Ramos (cell line): ENCODE measurements around the gene DGKI.

Experiments used
- in situ Hi-C: fragments of 300-500 bp; cut with MboI; formaldehyde crosslinking; loops from one replicate; pipeline ENCODE4 v1.14.3; 2022; ENCODE audit warnings: low sequenced_read_pairs; ENCODE audit not compliant: unreplicated experiment

Gene DGKI

DNA sequence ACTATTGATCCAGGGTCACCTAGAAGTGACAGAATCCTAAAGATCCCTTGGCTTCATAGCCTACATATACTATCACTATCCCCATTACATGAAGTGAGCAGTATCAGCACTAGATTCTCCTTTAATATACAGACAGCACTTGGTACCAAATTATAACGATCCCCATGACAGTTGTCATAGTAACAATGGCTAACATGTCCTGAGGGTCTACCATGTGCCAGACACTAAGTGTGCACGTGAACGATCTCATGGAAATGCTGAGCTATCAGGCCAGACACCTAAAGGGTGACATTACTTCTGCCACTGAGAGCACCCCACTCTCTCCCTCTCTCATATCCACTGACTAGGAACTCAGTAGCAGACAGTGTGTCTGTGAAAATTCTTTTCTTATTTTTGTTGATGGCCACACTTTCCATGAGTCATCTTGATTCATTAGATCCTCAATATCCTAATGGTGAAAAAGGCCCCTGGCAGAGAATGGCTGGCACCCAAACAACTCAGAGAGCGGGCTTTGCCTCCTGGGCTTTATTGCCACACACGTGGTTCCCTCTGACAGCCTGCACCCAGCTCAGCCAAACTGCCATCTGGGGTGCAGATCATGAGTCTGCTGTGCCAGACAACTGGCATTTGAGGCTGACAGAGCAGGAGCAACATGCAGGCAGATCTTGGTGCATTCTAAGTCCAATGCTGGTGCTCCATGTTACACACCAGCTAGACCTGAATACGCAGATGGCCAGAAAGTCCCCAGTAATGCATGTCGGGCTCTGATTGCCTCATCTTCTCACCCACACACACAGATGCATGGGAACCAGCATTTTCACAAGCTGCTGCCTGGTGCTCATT lies 176.3 kb downstream of the DGKI start:
- in situ Hi-C loops: no loop called here

DNA sequence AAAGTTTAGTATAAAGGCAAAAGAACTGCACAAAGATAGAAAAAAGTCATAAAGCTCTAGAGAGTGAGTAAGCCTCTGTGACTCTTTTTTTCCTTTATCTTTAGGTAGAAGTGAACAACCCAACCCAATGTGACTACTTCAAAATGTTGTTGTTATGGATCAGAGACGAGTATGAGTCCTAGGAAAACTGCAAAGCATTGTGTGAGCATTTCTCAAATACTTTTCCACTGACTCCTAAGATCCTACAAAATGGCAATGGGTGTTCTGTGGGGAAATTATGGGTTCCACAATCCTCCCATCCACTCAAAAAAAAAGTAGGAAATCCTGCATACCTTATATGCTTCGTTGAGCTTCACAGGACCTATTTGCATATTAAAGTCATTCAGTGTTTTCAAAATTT lies 177.1 kb downstream of the DGKI start:
- in situ Hi-C loops: no loop called here

DNA sequence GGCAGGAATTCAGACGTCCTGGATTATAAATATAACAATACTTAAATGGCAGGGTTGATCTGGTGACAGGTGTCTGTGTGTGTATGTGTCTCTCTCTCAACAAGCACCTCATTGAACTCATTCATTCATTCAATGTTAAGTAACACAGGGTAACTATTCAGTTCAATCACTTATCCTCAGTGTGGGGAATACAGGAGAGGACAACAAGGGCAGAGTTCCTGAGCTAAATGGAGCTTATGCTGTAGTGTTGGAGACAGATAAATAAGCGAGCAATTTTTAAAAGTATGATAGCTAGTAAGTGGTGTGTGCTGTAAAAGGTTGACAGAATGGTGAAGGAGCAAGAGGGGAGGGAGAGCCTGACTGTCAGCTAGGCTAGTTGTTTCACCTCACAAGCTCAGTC lies 178.4 kb downstream of the DGKI start:
- in situ Hi-C loops: no loop called here

DNA sequence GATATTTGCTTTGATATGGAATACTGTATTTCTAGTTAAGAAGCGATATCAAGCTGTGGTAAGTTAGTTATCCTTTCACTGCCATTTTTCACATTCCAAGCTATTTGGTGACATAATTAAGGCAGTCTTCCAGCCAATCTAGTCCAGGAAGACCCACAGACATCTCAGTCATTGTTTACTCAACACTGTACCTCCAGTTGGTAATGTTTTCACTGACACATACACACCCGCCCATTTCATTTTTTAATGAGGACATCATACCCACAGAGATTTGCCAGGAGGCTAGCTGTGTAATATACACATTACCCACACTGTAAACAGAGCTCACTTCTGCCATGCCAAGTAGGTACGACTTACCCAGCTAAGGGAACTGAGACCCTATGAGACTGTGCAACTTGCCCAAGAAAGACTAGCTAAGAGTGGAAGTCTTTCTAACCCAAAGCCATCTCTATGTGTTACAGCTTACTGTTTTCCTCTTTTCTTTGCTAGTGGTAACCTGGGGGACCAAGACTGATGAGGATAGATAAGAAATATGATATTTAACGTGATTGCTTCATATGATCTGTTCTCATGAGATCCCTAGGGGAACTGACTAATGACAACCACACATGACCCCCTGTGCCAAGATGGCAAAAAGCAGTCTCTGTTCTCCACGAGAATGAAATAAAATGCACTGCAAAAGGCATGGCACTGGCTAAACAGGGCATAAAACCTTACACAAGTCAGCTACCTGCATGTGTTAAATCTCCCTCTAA lies 179.0 kb downstream of the DGKI start:
- in situ Hi-C loops: no loop called here

DNA sequence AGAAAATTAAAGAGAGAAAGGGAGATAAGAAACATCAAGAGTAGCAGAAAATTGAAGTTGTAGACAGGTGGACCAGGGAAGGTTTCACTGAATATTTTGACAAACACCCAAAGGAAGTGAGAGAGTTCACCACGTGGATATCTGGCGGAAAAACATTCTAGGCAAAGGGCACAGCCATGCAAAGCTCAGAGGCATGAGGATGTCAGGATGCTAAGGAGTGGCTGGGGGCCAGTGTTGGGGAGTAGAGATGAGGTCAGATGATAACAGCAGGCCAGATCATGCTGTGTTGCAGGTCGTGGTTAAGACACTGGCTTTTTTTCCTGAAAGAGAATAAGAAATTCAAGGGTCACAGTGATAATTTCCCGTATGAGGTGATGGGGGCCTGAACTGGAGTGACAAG lies 181.9 kb downstream of the DGKI start:
- in situ Hi-C loops: no loop called here

DNA sequence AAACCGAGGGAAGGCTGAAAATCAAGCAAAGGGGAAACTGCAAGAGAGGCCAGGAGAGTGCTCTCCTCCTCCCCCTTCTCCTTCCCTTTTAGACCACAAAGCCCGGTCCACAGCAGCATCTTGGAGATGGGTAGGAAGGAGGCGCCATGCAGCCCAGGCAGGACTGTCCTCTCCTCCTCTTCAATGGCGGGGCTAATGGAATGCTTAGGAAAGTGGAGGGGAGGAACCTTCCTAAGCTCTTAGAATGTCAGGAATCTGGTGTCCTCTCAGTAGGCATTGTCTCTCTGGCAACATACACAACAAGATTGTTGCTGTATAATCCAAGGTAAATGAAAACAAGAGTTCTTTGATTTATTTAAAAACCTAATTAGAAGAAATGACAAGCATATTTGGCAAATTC lies 185.1 kb downstream of the DGKI start:
- in situ Hi-C loops: no loop called here

DNA sequence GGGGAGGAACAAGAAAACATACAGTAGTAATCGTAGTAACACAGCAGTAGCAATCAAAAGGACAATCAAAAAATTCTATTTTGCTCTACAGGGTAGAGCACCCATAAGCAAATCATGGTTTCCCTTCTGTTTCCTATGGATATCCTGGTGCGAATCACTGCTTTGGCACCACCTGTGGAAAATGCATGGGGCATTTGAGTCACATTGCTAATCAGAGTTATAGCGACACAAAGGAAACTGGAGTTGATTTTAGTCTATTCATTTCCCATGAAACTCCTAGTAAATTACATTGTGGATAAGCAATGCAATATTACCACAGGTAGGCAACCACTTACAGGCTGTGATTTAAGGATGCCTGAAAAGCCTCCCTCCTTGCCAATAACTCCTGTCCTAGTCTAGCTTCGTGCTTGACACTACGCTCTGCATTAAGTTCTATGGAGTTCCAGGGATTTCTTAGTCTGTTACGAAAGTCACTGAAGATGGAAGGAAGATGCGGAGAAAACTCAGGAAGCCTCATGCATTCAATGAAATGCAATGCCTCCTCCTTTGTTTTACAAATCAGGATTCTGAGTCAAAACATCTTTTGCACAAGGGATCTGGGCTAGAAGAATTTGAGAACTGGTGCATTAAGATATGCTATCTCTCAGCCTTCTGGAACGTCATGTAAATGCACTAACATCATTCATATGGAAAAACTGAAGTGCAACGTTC lies 188.4 kb downstream of the DGKI start:
- in situ Hi-C loops: loop anchor here (5.0 kb wide), 1 partner anchor 354 kb away; no protein-coding TSS in a partner anchor

DNA sequence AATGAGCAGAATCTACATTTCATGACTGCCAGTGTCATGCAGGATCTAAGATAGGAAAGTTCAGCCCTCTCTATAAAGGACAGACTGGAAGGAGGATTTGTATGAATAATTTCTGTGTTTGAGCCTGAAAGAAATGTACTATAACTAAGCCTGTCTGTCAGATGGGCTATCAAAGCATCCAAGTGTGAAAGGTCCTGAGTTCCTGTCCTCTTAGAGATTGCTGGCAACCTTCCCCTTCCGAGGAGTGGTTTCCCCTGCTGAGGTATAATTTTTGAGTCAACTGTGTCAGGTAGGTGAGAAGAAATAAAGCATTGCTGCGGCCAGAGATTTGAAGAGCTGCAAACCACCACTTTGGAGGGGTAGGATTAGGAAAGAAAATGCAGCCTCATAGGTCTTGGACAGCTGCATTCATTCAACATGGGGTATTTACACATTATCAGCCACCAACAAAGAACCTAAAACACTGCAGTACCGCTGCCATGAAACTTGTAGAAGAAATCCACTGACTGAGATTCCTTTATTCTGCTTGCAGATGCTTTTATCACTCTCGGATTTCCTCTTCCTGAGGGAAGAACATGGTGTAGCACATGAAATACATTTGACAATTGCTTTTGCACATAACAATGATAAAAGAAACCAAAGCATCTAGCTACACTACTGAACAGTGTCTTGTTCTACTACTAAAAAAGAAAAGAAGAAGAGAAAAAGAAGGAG lies 189.1 kb downstream of the DGKI start:
- in situ Hi-C loops: loop anchor here (5.0 kb wide), 1 partner anchor 355 kb away; no protein-coding TSS in a partner anchor

DNA sequence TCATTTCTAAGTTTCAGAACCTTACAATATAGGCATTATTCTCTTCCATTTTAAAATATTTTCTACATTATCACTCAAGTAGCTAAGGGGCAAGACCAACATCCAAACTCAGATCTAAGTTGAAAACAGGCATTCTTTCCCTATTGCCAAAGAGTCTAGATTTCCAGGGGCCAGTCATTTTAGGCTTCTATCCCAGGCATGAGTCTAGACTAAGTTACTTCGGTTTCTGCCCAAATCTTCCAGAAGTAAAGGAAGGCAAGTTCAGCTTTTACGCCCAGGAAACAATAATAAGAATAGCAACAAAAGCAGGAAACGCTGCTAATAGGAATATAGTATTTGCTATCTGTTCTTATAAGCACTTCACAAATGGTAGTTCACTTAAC lies 189.9 kb downstream of the DGKI start:
- in situ Hi-C loops: loop anchor here (5.0 kb wide), 1 partner anchor 355 kb away; no protein-coding TSS in a partner anchor

DNA sequence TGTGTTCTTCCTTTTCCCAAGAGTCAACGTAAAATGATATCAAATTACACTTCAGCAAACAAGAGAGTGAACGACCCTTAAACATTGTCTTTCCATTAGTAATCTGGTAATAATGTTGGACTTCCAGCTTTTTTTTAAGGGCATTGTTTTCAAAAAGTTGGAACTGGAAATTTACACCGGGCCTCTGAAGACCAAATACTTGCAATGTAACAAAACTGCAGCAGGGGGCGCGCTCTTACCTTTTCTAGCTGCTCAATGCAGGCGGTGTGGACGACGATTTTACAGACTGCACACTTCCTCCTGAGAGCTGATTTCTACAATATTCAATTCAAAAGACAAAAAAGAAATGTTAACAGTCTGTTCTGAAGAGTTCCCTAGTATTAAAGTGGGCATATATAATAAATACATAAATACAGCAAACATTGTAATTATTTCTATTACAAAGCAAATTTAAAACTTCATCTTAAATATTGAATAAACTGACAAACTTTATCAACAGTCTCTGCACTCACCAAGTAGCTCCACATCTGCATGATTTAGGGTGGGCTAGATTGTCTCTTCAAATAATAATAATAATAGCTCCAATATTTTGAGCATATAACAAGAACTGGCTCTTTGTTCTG lies 190.4 kb downstream of the DGKI start:
- in situ Hi-C loops: loop anchor here (5.0 kb wide), 1 partner anchor 356 kb away; no protein-coding TSS in a partner anchor

DNA sequence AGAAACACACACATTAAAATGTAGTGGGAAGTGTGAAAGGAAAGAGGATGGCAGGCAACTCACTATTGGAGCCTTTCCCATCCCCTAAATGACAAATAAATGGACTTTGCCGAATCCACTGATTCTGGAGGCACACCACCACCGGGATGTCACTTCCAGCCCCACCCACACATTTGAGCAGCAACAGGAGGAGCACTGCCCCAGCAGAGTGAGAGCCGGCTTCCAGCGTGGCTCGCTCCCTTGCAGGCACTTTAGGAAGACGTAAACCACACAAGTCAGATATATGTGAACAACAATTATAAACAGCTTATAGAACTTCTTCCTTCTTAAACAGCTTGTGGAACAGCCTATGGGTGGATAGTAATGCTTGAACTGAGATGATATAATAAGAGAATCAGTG lies 191.0 kb downstream of the DGKI start:
- in situ Hi-C loops: loop anchor here (5.0 kb wide), 1 partner anchor 356 kb away; no protein-coding TSS in a partner anchor

DNA sequence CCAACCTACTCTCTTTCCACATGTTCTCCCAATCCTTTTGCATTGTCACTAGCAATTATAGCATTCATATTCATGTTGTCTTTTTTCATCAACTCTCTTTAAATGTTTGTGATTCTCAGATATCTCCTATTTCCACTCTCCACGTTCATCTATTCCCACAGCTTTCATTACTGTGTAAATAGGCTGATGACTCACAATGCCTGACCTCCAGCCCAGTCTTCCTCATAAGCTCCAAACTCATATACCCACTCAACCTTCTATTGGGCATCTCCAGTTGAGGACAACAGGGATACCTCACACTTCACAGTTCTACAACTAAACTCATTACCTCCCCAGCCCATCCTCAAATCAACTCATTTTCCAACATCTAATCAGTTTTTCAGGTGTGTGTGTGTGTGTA lies 194.1 kb downstream of the DGKI start:
- in situ Hi-C loops: loop anchor here (5.0 kb wide), 1 partner anchor 245 kb away; no protein-coding TSS in a partner anchor

DNA sequence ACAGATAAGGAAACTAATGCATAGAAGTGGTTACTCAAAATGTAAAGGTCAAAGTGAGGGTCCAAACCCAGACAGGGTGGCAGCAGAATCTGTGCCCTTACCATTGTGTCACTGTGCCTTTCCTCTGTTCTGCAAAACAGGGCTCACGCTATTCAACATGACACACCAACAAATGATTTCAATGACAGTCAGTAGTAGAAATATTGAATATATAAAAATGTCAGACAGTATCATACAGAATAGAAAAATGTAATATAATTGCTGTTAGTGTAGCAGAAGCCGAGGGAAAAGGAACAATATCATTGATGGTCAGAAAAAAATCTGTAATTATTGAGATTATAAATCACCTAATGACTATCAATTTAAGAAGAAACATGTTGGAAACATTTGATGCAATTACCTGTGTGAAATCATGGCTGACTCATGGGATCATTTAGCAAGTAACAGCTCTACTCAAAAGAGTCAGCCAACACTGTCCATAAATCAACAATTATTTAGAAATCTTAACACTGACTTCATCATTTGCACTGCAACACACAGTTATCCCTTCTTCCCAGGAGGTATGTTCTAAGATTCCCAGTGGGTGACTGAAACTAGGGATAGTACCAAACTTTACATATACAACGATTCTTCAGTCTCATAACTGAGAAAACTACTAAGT lies 198.7 kb downstream of the DGKI start:
- in situ Hi-C loops: no loop called here

DNA sequence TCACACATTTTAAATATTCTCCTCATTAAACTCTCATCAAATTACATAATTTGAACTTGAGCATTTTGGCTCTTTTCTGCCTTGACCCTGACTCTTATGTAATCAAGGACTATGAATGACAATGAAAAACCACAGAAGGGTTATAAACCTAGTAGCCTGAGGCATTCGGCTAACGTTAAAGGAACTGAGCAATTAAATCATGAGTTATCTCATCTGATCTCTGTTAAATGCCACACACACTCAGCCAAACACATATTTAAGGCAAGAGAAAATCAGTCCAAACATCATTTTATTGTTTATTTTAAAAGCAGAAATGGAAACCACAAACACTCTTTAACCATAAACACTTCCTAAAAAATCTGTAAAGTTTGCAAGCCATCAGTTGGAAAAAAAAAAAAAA lies 204.3 kb downstream of the DGKI start:
- in situ Hi-C loops: no loop called here

DNA sequence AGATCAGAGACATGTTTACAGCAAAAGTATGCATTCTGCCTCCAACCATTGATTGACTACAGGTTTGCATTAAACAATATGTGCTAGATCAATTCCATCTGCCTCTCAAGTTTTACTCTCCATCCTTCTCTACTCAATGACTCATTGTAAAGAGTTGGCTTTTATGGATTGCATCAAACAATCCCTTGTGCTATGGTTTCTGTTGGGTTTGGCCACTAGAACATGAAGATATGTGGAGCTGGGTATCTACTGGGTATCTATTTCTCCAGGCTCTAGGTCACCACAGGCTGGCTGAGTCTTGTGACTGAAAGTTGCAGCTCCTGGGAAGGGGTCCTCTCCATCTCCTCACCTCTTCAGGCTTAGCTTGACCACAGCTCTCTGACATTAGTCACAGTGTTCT lies 204.7 kb downstream of the DGKI start:
- in situ Hi-C loops: no loop called here

DNA sequence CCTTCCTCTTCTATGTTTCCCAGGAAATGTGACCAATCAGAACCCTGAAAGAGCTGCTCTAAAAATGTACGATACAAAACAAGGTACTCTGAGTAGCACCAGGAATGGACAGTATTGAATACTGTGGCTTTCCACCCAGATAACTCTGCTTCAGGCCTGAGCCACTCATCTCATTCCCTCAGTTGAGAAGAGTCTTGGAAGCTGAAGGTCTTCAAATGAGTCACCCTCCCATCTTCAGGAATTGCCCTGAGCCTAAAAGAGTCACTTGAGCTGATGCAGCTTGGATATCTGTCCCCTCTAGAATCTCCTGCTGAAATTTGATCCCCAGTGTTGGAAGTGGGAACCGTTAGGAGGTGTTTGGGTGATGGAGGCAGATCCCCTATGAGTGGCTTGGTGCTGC lies 210.4 kb downstream of the DGKI start:
- in situ Hi-C loops: no loop called here

DNA sequence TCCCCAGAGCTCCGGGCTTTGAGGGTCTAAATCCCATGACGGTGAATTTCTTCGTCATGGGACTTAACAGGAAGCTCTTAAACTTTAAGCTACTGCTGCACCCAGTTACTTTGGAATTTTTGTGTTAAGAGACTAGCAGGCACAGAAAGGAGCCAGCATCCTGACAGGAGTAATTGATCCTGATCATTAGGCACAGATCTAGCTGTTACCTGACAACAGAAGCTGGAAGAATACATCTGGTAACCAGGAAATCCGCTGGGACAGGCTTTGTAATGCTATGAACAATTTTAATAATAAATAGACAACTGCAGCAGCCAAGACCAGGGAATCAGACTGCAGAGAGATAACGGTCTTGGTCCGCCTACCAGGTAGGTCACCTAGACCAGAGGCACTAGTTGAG lies 210.9 kb downstream of the DGKI start:
- in situ Hi-C loops: no loop called here

DNA sequence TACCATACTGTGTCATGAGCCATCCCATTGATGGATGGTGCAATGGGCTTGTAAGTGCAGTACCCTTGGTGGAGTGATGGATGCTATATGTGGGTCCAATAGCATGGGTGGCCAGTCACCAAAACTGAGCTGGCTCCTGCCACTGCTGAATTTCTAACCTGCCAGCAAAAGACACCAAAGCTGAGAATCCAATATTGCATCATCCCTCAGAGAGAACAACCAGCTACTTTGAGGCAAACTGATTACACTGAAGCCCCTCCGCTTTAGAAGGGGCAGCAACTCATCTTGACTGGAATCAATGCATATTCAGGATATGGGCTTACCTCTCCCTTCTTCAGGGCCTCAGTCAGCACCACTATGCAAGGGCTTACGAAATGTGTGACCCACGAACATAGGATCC lies 211.6 kb downstream of the DGKI start:
- in situ Hi-C loops: no loop called here

DNA sequence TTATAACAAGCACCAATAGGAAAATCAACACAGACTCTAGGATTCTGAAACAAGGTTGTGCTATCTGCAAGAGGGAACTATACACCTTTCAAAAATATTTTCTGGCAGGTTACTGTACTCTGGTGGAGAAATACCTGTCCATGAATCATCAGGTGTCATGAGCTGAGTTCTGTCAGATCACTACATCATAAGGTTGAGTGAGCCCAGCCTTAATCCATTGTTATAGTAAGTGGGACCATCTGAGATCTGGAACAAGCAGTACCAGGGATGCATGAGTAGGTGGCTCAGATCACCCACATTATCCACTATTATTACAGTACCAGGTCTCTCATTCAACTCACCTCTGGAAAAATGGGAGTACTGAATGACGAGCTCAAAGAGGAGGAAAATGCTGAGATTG lies 212.4 kb downstream of the DGKI start:
- in situ Hi-C loops: no loop called here
